ENCODE data around the gene OFD1. TPM values are rescaled to one million over a fixed set of nuclear protein-coding genes. Genes with fewer than 3 reads are reported as not detected.

The OFD1 gene
- polyA plus RNA-seq, 2 of the 4 experiments (the other 2 are of a cell fraction) = 14.8 to 24.9 TPM

GRCh38 chrX:13764765-13765164 lies 30.2 kb downstream of the OFD1 start:
- Histone ChIP-seq H3K9me3 (no peaks in the 10 kb centered on the region), H3K4me1 (peaks cover 9% of the 10 kb centered on the region), H3K4me2 (no peak overlapping the region), H3K4me3 (no peak overlapping the region), H3K27ac (no peak overlapping the region)
- ChIA-PET CTCF (interaction anchor here (1.8 kb wide), 1 partner anchor 260 kb away, joined by 4 read pairs; no protein-coding TSS in a partner anchor), POLR2A (no interaction called here)
- DNase-seq (ENCODE audit: low read depth in 1 of 2, low spot score in 1 of 2) = peak; percentile 4 to 5
- FAIRE-seq = no peak
- TF ChIP-seq MAZ (IDR thresholded peaks at IDR 0.05; ENCODE audit: borderline replicate concordance, low read depth, low read length) (no peak), RAD21 (conservative IDR thresholded peaks at IDR 0.05 in 1 of 2, IDR thresholded peaks at IDR 0.05 in 1 of 2) (0 out of 5 replicates have a peak, but pooled peaks of 1 of the 2 experiments have one; percentile 5)
- 83% methylated on average over 6 of the region's 6 CpGs for WGBS (ENCODE audit: missing lambda C conversion rate)
- ATAC-seq = peak in 1 of 2 experiments; percentile 73; a peak in 3 of 6 replicates

- no peaks in the 10 kb centered on the region for H3K9me3 ChIP-seq
- ATAC-seq (no peak), DNase-seq (ENCODE audit: low read depth in 1 of 2, low spot score in 1 of 2) (no peak), FAIRE-seq (peak; percentile 32)
- 92% methylated on average over 4 of the region's 4 CpGs for WGBS (ENCODE audit: missing lambda C conversion rate)
- H3K4me3 ChIP-seq = no peak overlapping the region
- TF ChIP-seq EHMT2 (IDR thresholded peaks at IDR 0.05; ENCODE audit: low read depth) = no peak
- TF ChIP-seq HOXB13 (CRISPR knock-in tag; IDR thresholded peaks at IDR 0.05; ENCODE audit: low read depth) = no peak
- TF ChIP-seq JUN (IDR thresholded peaks at IDR 0.05) = no peak
- TF ChIP-seq CHD2 (IDR thresholded peaks at IDR 0.05; ENCODE audit: low read length, partially characterized antibody) = no peak
- no peak for TF ChIP-seq TP53 (CRISPR knock-in tag; IDR thresholded peaks at IDR 0.05)
- no peak for TF ChIP-seq HOXA7 (CRISPR knock-in tag; IDR thresholded peaks at IDR 0.05)
- TF ChIP-seq ZNF302 (CRISPR knock-in tag; IDR thresholded peaks at IDR 0.05) = no peak
- no peak for TF ChIP-seq RNF2 (IDR thresholded peaks at IDR 0.05; ENCODE audit: borderline replicate concordance, low read depth)
- no peak for TF ChIP-seq RCOR1 (IDR thresholded peaks at IDR 0.05; ENCODE audit: low read depth, low read length)
- TF ChIP-seq JUNB (IDR thresholded peaks at IDR 0.05) = no peak
- TF ChIP-seq TFCP2L1 (CRISPR knock-in tag; IDR thresholded peaks at IDR 0.05) = no peak
- no peak for TF ChIP-seq PHF8 (IDR thresholded peaks at IDR 0.05; ENCODE audit: borderline replicate concordance, low read depth)
- no peak for TF ChIP-seq RFX5 (IDR thresholded peaks at IDR 0.05)
- TF ChIP-seq E2F6 (IDR thresholded peaks at IDR 0.05; ENCODE audit: borderline replicate concordance, low read depth) = no peak
- no peak for TF ChIP-seq KDM1A (IDR thresholded peaks at IDR 0.05; ENCODE audit: low read depth)
- no peak for TF ChIP-seq FOSL2 (IDR thresholded peaks at IDR 0.05)
- TF ChIP-seq FOSL2 (CRISPR knock-in tag; IDR thresholded peaks at IDR 0.05) = no peak
- no peak for TF ChIP-seq HEYL (CRISPR knock-in tag; IDR thresholded peaks at IDR 0.05)
- CTCF ChIA-PET = interaction anchor here (0.6 to 2.7 kb wide), 3 partner anchors 19 to 1258 kb away, joined by 3 to 6 read pairs (median 3); no protein-coding TSS in a partner anchor
- no peaks in the 10 kb centered on the region for H3K4me1 ChIP-seq
- H3K4me2 ChIP-seq = no peak overlapping the region
- H3K27ac ChIP-seq = no peak overlapping the region
- POLR2A ChIA-PET = no interaction called here
Measured at GRCh38 chrX:13768939-13769338, 34.4 kb downstream of the OFD1 start.

GRCh38 chrX:13770013-13770535 lies 35.5 kb downstream of the OFD1 start:
- DNase-seq (ENCODE audit: low read depth in 1 of 2, low spot score in 1 of 2) (no peak), FAIRE-seq (peak; percentile 91), ATAC-seq (no peak)
- Histone ChIP-seq H3K4me3 (no peak overlapping the region), H3K4me2 (no peak overlapping the region), H3K4me1 (no peaks in the 10 kb centered on the region), H3K27ac (no peak overlapping the region), H3K9me3 (no peaks in the 10 kb centered on the region)
- WGBS (ENCODE audit: missing lambda C conversion rate) = 94% methylated on average over 3 of the region's 3 CpGs
- CTCF ChIA-PET = interaction anchor here (2.7 kb wide), 1 partner anchor 20 kb away, joined by 6 read pairs; no protein-coding TSS in a partner anchor
- TF ChIP-seq JUNB (IDR thresholded peaks at IDR 0.05) (no peak), ZNF302 (CRISPR knock-in tag; IDR thresholded peaks at IDR 0.05) (no peak), E2F6 (IDR thresholded peaks at IDR 0.05; ENCODE audit: borderline replicate concordance, low read depth) (no peak), PHF8 (IDR thresholded peaks at IDR 0.05; ENCODE audit: borderline replicate concordance, low read depth) (no peak), JUN (IDR thresholded peaks at IDR 0.05) (no peak), MYC (IDR thresholded peaks at IDR 0.05; ENCODE audit: borderline replicate concordance, low read length) (no peak), ZSCAN20 (CRISPR knock-in tag; IDR thresholded peaks at IDR 0.05) (no peak), FOXS1 (CRISPR knock-in tag; IDR thresholded peaks at IDR 0.05) (no peak), MAX (IDR thresholded peaks at IDR 0.05) (no peak), CTCF (IDR thresholded peaks at IDR 0.05) (no peak), CBX8 (IDR thresholded peaks at IDR 0.05) (no peak), EHF (CRISPR knock-in tag; IDR thresholded peaks at IDR 0.05) (no peak), HES2 (IDR thresholded peaks at IDR 0.05) (no peak), POLR2AphosphoS2 (conservative IDR thresholded peaks at IDR 0.05; ENCODE audit: low read length) (no peak), ZC3H11A (IDR thresholded peaks at IDR 0.05) (no peak)
- POLR2A ChIA-PET = no interaction called here

Data from A549 (cell line).